Measurements from ENCODE around the gene GUK1.

Gene GUK1

DNA sequence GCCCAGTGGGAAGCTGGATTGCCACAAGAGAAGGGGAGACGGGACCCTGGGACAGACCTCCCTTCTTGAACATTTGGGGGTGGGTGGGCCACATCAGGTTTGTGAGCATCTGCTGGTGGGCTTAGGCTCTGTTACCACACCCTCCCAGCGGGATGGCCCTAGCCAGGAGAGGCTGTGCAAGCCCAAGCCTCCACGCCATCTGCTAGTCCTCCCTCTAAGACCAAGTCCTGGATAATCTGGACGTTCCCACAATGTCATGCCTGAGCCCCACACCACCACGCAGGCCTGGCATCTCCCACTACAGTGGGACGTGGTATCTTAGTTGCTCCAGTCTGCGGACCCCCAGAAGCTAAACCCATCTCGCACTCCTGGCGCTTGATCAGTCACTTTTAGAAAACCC is 21.8 kb downstream of the GUK1 start:
- Histone ChIP-seq H3K27me3 (ENCODE audit: insufficient read depth, poor library complexity, severe bottlenecking) (no peaks in the 10 kb centered on the region), H3K27ac (replicated peaks) (no peak overlapping the region), H3K4me3 (replicated peaks; ENCODE audit: insufficient read depth, low read length) (no peak overlapping the region)
- DNase-seq (ENCODE audit: low read depth in 1 of 2, low spot score in 1 of 2): no peak
- TF ChIP-seq GABPA (IDR thresholded peaks at IDR 0.05; ENCODE audit: low read depth) (no peak), SPI1 (IDR thresholded peaks at IDR 0.05; ENCODE audit: borderline replicate concordance, low read depth) (no peak), POLR2AphosphoS5 (IDR thresholded peaks at IDR 0.05; ENCODE audit: low read depth) (no peak)
- TF ChIP-seq, protein P1, sequence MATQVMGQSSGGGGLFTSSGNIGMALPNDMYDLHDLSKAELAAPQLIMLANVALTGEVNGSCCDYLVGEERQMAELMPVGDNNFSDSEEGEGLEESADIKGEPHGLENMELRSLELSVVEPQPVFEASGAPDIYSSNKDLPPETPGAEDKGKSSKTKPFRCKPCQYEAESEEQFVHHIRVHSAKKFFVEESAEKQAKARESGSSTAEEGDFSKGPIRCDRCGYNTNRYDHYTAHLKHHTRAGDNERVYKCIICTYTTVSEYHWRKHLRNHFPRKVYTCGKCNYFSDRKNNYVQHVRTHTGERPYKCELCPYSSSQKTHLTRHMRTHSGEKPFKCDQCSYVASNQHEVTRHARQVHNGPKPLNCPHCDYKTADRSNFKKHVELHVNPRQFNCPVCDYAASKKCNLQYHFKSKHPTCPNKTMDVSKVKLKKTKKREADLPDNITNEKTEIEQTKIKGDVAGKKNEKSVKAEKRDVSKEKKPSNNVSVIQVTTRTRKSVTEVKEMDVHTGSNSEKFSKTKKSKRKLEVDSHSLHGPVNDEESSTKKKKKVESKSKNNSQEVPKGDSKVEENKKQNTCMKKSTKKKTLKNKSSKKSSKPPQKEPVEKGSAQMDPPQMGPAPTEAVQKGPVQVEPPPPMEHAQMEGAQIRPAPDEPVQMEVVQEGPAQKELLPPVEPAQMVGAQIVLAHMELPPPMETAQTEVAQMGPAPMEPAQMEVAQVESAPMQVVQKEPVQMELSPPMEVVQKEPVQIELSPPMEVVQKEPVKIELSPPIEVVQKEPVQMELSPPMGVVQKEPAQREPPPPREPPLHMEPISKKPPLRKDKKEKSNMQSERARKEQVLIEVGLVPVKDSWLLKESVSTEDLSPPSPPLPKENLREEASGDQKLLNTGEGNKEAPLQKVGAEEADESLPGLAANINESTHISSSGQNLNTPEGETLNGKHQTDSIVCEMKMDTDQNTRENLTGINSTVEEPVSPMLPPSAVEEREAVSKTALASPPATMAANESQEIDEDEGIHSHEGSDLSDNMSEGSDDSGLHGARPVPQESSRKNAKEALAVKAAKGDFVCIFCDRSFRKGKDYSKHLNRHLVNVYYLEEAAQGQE (IDR thresholded peaks at IDR 0.05; ENCODE audit: insufficient replicate concordance, low read depth): no peak
- TF ChIP-seq, protein P2, sequence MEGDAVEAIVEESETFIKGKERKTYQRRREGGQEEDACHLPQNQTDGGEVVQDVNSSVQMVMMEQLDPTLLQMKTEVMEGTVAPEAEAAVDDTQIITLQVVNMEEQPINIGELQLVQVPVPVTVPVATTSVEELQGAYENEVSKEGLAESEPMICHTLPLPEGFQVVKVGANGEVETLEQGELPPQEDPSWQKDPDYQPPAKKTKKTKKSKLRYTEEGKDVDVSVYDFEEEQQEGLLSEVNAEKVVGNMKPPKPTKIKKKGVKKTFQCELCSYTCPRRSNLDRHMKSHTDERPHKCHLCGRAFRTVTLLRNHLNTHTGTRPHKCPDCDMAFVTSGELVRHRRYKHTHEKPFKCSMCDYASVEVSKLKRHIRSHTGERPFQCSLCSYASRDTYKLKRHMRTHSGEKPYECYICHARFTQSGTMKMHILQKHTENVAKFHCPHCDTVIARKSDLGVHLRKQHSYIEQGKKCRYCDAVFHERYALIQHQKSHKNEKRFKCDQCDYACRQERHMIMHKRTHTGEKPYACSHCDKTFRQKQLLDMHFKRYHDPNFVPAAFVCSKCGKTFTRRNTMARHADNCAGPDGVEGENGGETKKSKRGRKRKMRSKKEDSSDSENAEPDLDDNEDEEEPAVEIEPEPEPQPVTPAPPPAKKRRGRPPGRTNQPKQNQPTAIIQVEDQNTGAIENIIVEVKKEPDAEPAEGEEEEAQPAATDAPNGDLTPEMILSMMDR (IDR thresholded peaks at IDR 0.05; ENCODE audit: insufficient read depth, low read length): no peak

- no peak overlapping the region for H3K27ac ChIP-seq (replicated peaks)
- DNase-seq (ENCODE audit: low read depth in 1 of 2, low spot score in 1 of 2): no peak
Measured at GRCh38 chr1:228162286-228163006, 22.4 kb downstream of the GUK1 start.

DNA sequence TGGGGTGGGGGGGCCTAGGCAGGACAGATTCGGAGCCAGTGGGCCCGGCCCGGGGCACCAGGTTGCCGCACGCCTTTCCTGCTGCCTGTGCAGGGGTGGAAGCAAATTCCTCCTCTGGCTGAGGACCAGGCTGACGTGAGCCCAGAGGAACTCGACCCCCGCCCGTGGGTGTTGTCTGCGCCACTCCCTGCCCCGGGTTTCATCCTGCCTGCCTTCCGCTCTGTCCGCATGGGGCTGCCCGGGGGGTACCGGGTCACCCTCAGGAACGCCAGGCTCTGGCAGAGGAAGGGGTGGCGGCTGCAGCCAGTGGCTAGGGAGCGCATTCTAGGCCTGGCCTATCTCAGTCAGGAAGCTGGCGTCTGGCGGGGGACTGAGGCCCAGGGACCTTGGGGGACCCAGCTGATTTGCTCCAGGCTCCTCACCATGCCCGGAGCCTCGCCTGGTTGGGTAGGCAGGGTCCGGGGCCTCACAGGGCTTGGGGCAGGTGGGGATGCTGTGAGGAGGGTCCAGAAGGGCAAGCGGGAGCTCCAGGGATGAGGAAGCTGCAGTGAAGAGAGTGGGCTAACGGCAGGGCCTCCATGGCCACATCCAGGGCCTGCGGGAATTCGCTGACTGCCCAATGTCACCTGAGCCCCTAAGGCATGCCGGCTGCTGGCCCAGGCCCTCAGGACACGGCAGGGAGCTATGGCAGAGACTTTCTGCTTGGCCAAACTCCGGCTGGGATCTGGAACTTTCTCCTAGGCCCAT is 23.1 kb downstream of the GUK1 start:
- no peak for DNase-seq (ENCODE audit: low read depth in 1 of 2, low spot score in 1 of 2)
- H3K27ac ChIP-seq (replicated peaks): no peak overlapping the region

More at GRCh38 chr1:228162286-228163006, 22.4 kb downstream of the GUK1 start:
- H3K27me3 ChIP-seq (ENCODE audit: insufficient read depth, poor library complexity, severe bottlenecking): no peaks in the 10 kb centered on the region
- no peak overlapping the region for H3K4me3 ChIP-seq (replicated peaks; ENCODE audit: insufficient read depth, low read length)
- TF ChIP-seq SPI1 (IDR thresholded peaks at IDR 0.05; ENCODE audit: borderline replicate concordance, low read depth): no peak
- TF ChIP-seq, protein P2 (IDR thresholded peaks at IDR 0.05; ENCODE audit: insufficient read depth, low read length): no peak
- TF ChIP-seq, protein P1 (IDR thresholded peaks at IDR 0.05; ENCODE audit: insufficient replicate concordance, low read depth): no peak
- TF ChIP-seq GABPA (IDR thresholded peaks at IDR 0.05; ENCODE audit: low read depth): no peak
- TF ChIP-seq POLR2AphosphoS5 (IDR thresholded peaks at IDR 0.05; ENCODE audit: low read depth): no peak

More for the DNA sequence above, 23.1 kb downstream of the GUK1 start:
- TF ChIP-seq GABPA (IDR thresholded peaks at IDR 0.05; ENCODE audit: low read depth) (no peak), SPI1 (IDR thresholded peaks at IDR 0.05; ENCODE audit: borderline replicate concordance, low read depth) (no peak), POLR2AphosphoS5 (IDR thresholded peaks at IDR 0.05; ENCODE audit: low read depth) (no peak)
- TF ChIP-seq, protein P2 (IDR thresholded peaks at IDR 0.05; ENCODE audit: insufficient read depth, low read length): no peak
- TF ChIP-seq, protein P1 (IDR thresholded peaks at IDR 0.05; ENCODE audit: insufficient replicate concordance, low read depth): no peak
- no peaks in the 10 kb centered on the region for H3K27me3 ChIP-seq (ENCODE audit: insufficient read depth, poor library complexity, severe bottlenecking)
- no peak overlapping the region for H3K4me3 ChIP-seq (replicated peaks; ENCODE audit: insufficient read depth, low read length)

Data from HL-60 (cell line).